GM18526 (cell line): ENCODE results near the gene COA4.

ENCODE experiments used
- POLR2A ChIP-seq: IDR thresholded peaks from 3 replicates; pipeline ENCODE4 v1.6.1; 2011; ENCODE audit not compliant: insufficient read length; ENCODE audit errors: extremely low read depth

The COA4 gene

GRCh38 chr11:73875380-73875779, 1.3 kb downstream of the COA4 start:
- TF ChIP-seq POLR2A = no peak

GRCh38 chr11:73872749-73873357, 3.8 kb downstream of the COA4 start:
- TF ChIP-seq POLR2A = no peak

- no peak for TF ChIP-seq POLR2A
Measured at GRCh38 chr11:73870261-73870660, 6.4 kb downstream of the COA4 start.

- TF ChIP-seq POLR2A = no peak
Measured at GRCh38 chr11:73869332-73869949, 7.2 kb downstream of the COA4 start.

- no peak for TF ChIP-seq POLR2A
Measured at GRCh38 chr11:73866586-73866996, 10.1 kb downstream of the COA4 start.

- no peak for TF ChIP-seq POLR2A
Measured at GRCh38 chr11:73866095-73866579, 10.5 kb downstream of the COA4 start.

GRCh38 chr11:73862986-73863385, 13.7 kb downstream of the COA4 start:
- TF ChIP-seq POLR2A = no peak

GRCh38 chr11:73860202-73860601, 16.4 kb downstream of the COA4 start:
- no peak for TF ChIP-seq POLR2A

GRCh38 chr11:73859671-73860070, 17.0 kb downstream of the COA4 start:
- no peak for TF ChIP-seq POLR2A

GRCh38 chr11:73856031-73856567, 20.5 kb downstream of the COA4 start:
- TF ChIP-seq POLR2A = no peak

GRCh38 chr11:73854680-73855079, 22.0 kb downstream of the COA4 start:
- TF ChIP-seq POLR2A = no peak

- no peak for TF ChIP-seq POLR2A
Measured at GRCh38 chr11:73852049-73852448, 24.6 kb downstream of the COA4 start.

GRCh38 chr11:73851046-73851764, 25.4 kb downstream of the COA4 start:
- TF ChIP-seq POLR2A = no peak

- no peak for TF ChIP-seq POLR2A
Measured at GRCh38 chr11:73839123-73839457, 37.6 kb downstream of the COA4 start.

- TF ChIP-seq POLR2A = no peak
Measured at GRCh38 chr11:73838443-73839122, 38.1 kb downstream of the COA4 start.
